ENCODE measurements around the gene GULP1. TPM values are rescaled to one million over a fixed set of nuclear protein-coding genes. Genes with fewer than 3 reads are reported as not detected.

The GULP1 gene
- total and polyA plus RNA-seq, 2 experiments from 2014 or later, result 28.3 to 41.2 TPM

- DNase-seq (ENCODE audit: low read depth in 1 of 2, low spot score in 1 of 2), result no peak
- Histone ChIP-seq H3K9me3 (ENCODE audit: low read depth) (no peaks in the 10 kb centered on the region), H3K27ac (no peak overlapping the region), H3K4me1 (ENCODE audit: low read depth) (peaks cover 27% of the 10 kb centered on the region), H3K4me3 (no peak overlapping the region), H3K27me3 (no peaks in the 10 kb centered on the region), H3K36me3 (no peaks in the 10 kb centered on the region)
- TF ChIP-seq CTCF (IDR thresholded peaks at IDR 0.05; ENCODE audit: low read depth, low read length), result no peak
Observed at GRCh38 chr2:188326290-188326668, 34.6 kb downstream of the GULP1 start.

- H3K27me3 ChIP-seq, result no peaks in the 10 kb centered on the region
- peaks cover 27% of the 10 kb centered on the region for H3K4me1 ChIP-seq (ENCODE audit: low read depth)
- no peaks in the 10 kb centered on the region for H3K9me3 ChIP-seq (ENCODE audit: low read depth)
- H3K4me3 ChIP-seq, result no peak overlapping the region
- no peaks in the 10 kb centered on the region for H3K36me3 ChIP-seq
- peak overlapping the region; percentile 22 for H3K27ac ChIP-seq
- DNase-seq (ENCODE audit: low read depth in 1 of 2, low spot score in 1 of 2), result peak; percentile 24 to 69
- TF ChIP-seq CTCF (IDR thresholded peaks at IDR 0.05; ENCODE audit: low read depth, low read length), result no peak
Observed at GRCh38 chr2:188326669-188327301, 35.1 kb downstream of the GULP1 start.

- no peak for DNase-seq (ENCODE audit: low read depth in 1 of 2, low spot score in 1 of 2)
- Histone ChIP-seq H3K9me3 (ENCODE audit: low read depth) (no peaks in the 10 kb centered on the region), H3K36me3 (no peaks in the 10 kb centered on the region), H3K4me1 (ENCODE audit: low read depth) (peaks cover 24% of the 10 kb centered on the region), H3K4me3 (no peak overlapping the region), H3K27me3 (no peaks in the 10 kb centered on the region), H3K27ac (no peak overlapping the region)
- no peak for TF ChIP-seq CTCF (IDR thresholded peaks at IDR 0.05; ENCODE audit: low read depth, low read length)
Observed at GRCh38 chr2:188327518-188328213, 36.0 kb downstream of the GULP1 start.

GRCh38 chr2:188328419-188328818, 36.7 kb downstream of the GULP1 start:
- TF ChIP-seq CTCF (IDR thresholded peaks at IDR 0.05; ENCODE audit: low read depth, low read length), result no peak
- no peak overlapping the region for H3K27ac ChIP-seq

GRCh38 chr2:188330316-188331053, 38.8 kb downstream of the GULP1 start:
- no peak for DNase-seq (ENCODE audit: low read depth in 1 of 2, low spot score in 1 of 2)

More at GRCh38 chr2:188328419-188328818, 36.7 kb downstream of the GULP1 start:
- Histone ChIP-seq H3K36me3 (no peaks in the 10 kb centered on the region), H3K27me3 (no peaks in the 10 kb centered on the region), H3K4me3 (no peak overlapping the region), H3K4me1 (ENCODE audit: low read depth) (peaks cover 22% of the 10 kb centered on the region), H3K9me3 (ENCODE audit: low read depth) (no peaks in the 10 kb centered on the region)
- peak in 1 of 2 donors; percentile 9 for DNase-seq (ENCODE audit: low read depth in 1 of 2, low spot score in 1 of 2)

More at GRCh38 chr2:188330316-188331053, 38.8 kb downstream of the GULP1 start:
- no peak for TF ChIP-seq CTCF (IDR thresholded peaks at IDR 0.05; ENCODE audit: low read depth, low read length)
- Histone ChIP-seq H3K4me1 (ENCODE audit: low read depth) (peaks cover 34% of the 10 kb centered on the region), H3K36me3 (no peaks in the 10 kb centered on the region), H3K27me3 (no peaks in the 10 kb centered on the region), H3K4me3 (no peak overlapping the region), H3K9me3 (ENCODE audit: low read depth) (no peaks in the 10 kb centered on the region), H3K27ac (no peak overlapping the region)

Measured in cardiac muscle cell (in vitro differentiated cells and primary cell).